Sigmoid colon (tissue), 4 donors: ENCODE results near the gene SHISA2.

Experiments used
- CTCF ChIP-seq, 4 experiments: fragments of 450-650 bp in 3 of 4; fragments of 200-600 bp in 1 of 4; IDR thresholded peaks; one replicate each; pipeline ENCODE4 v1.5.1; 2016 to 2019; ENCODE audit warnings: antibody characterized with exemption in 4 of 4, mild to moderate bottlenecking in 3 of 4, moderate library complexity in 2 of 4
- EP300 ChIP-seq, 4 donors: sonication (generic); formaldehyde crosslinking; IDR thresholded peaks; one replicate each; pipeline ENCODE4 v1.6.1; 2017; ENCODE audit warnings: antibody characterized with exemption in 4 of 4
- POLR2A ChIP-seq, 2 donors: fragments of 450-650 bp; IDR thresholded peaks; one replicate each; pipeline ENCODE4 v1.6.1; 2016; ENCODE audit warnings: antibody characterized with exemption in 2 of 2, mild to moderate bottlenecking in 2 of 2, moderate library complexity in 2 of 2

GRCh38 chr13:26017196-26017921 is 34.5 kb downstream of the SHISA2 start:
- TF ChIP-seq CTCF (IDR thresholded peaks at IDR 0.05) (no peak), POLR2A (IDR thresholded peaks at IDR 0.05) (no peak), EP300 (IDR thresholded peaks at IDR 0.05) (no peak)
